Peyer's patch (tissue), 4 donors: ENCODE measurements around the gene PKP1. TPM values are rescaled to one million over a fixed set of nuclear protein-coding genes. Genes with fewer than 3 reads are reported as not detected.

Source experiments
- DNase-seq, 3 donors: peaks; one replicate each; pipeline ENCODE4 v3.0.0-alpha.2; 2017 to 2019
- H3K27ac ChIP-seq, 4 donors: fragments of 200-600 bp; sonication (generic); one replicate each; pipeline ENCODE4 v1.5.1; 2016 to 2019
- H3K27me3 ChIP-seq, 2 donors: fragments of 200-600 bp; sonication (generic); one replicate each; pipeline ENCODE4 v1.5.1; 2019
- H3K36me3 ChIP-seq, 3 donors: fragments of 200-600 bp; sonication (generic); one replicate each; pipeline ENCODE4 v1.5.1; 2016 to 2019
- H3K4me1 ChIP-seq, 4 donors: fragments of 200-600 bp; sonication (generic); one replicate each; pipeline ENCODE4 v1.5.1; 2016 to 2019
- H3K4me3 ChIP-seq, 4 donors: fragments of 200-600 bp; sonication (generic); 1 replicate in 3 of 4; 2 replicates in 1 of 4; pipeline ENCODE4 v1.5.1; 2016 to 2019; ENCODE audit warnings: mild to moderate bottlenecking in 1 of 4
- H3K9me3 ChIP-seq, 4 donors: fragments of 200-600 bp; sonication (generic); one replicate each; pipeline ENCODE4 v1.5.1; 2016 to 2019; ENCODE audit warnings: mild to moderate bottlenecking in 1 of 4
- POLR2A ChIP-seq, 2 donors: fragments of 450-650 bp; IDR thresholded peaks; one replicate each; pipeline ENCODE4 v1.5.1; 2017; ENCODE audit warnings: antibody characterized with exemption in 2 of 2, mild to moderate bottlenecking in 2 of 2, moderate library complexity in 2 of 2
- total RNA-seq, 4 donors: library from RNA; depleted of rRNA; stranded (reverse); fragments of >200 nt; gene quantifications; one replicate each; pipeline ENCODE4 v1.1.0, GENCODE V29; 2016
- TF ChIP-seq, protein P1 (sequence below), 6 experiments: fragments of 450-650 bp in 4 of 6; fragments of 200-600 bp in 2 of 6; sonication (generic) in 1 of 6; IDR thresholded peaks; one replicate each; pipeline ENCODE4 v1.5.1; 2017 to 2019; ENCODE audit warnings: antibody characterized with exemption in 6 of 6, mild to moderate bottlenecking in 3 of 6, moderate library complexity in 1 of 6

The PKP1 gene
- total RNA-seq, 4 donors from 2014 or later: 0.54 to 11.6 (median 1.4) TPM

DNA sequence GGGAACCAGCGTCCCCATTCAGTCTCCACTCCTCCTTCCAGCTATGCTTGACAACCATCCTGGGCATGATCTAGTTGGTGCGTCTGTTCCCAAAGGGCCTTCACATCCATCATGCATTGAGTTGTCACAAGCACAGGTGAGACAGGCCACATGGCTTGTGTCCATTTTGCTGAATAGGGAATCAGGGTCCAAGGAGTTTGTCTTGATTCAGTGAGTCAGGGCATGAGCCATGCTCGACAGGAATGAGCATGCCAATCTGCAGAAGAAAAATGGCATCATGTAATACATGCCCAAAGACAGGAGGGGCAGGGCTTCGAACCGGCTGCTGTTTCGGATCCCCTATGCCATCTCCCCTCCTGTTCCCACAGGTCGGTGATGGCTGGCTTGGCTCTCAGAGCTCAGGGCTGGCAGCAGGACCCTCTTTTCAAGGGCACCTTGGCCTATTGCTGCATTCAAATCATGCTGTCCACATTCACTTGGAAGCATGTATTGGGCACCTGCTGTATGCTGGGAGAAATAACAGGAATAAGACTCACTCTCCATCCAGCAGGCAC lies 44.5 kb downstream of the PKP1 start:
- H3K27me3 ChIP-seq: no peaks in the 10 kb centered on the region
- TF ChIP-seq POLR2A (IDR thresholded peaks at IDR 0.05): no peak
- TF ChIP-seq, protein P1, sequence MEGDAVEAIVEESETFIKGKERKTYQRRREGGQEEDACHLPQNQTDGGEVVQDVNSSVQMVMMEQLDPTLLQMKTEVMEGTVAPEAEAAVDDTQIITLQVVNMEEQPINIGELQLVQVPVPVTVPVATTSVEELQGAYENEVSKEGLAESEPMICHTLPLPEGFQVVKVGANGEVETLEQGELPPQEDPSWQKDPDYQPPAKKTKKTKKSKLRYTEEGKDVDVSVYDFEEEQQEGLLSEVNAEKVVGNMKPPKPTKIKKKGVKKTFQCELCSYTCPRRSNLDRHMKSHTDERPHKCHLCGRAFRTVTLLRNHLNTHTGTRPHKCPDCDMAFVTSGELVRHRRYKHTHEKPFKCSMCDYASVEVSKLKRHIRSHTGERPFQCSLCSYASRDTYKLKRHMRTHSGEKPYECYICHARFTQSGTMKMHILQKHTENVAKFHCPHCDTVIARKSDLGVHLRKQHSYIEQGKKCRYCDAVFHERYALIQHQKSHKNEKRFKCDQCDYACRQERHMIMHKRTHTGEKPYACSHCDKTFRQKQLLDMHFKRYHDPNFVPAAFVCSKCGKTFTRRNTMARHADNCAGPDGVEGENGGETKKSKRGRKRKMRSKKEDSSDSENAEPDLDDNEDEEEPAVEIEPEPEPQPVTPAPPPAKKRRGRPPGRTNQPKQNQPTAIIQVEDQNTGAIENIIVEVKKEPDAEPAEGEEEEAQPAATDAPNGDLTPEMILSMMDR (IDR thresholded peaks at IDR 0.05): no peak

DNA sequence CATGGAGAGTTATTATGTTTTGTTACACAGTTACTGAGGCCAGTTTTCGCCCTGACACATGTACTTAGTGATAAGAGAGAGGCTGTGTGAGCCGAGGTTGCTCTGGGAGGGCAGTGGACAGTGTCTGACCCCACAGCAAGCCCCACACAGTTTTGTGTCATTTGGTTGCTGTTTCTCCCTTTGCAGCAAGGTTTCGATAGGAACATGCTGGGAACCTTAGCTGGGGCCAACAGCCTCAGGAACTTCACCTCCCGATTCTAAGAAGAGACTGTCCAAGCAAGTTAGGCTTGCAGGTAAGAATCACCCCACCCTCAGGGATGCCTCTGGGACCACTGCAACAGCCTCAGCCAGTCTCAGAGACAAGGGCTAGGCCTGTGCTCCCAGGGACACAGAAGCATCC lies 45.3 kb downstream of the PKP1 start:
- DNase-seq: no peak
- Histone ChIP-seq H3K4me1 (no peaks in the 10 kb centered on the region), H3K27me3 (no peaks in the 10 kb centered on the region), H3K9me3 (no peaks in the 10 kb centered on the region), H3K4me3 (no peak overlapping the region), H3K36me3 (no peaks in the 10 kb centered on the region), H3K27ac (no peak overlapping the region)
- TF ChIP-seq, protein P1 (IDR thresholded peaks at IDR 0.05): no peak
- TF ChIP-seq POLR2A (IDR thresholded peaks at IDR 0.05): no peak

More for the DNA sequence above, 44.5 kb downstream of the PKP1 start:
- Histone ChIP-seq H3K36me3 (no peaks in the 10 kb centered on the region), H3K9me3 (no peaks in the 10 kb centered on the region), H3K4me3 (no peak overlapping the region), H3K27ac (no peak overlapping the region), H3K4me1 (no peaks in the 10 kb centered on the region)
- peak in 1 of 3 donors; percentile 33 for DNase-seq

GRCh38 chr1:201329286-201329685 lies 46.0 kb downstream of the PKP1 start:
- H3K4me1 ChIP-seq: no peaks in the 10 kb centered on the region
- H3K36me3 ChIP-seq: no peaks in the 10 kb centered on the region
- no peaks in the 10 kb centered on the region for H3K27me3 ChIP-seq
- no peak overlapping the region for H3K27ac ChIP-seq
- peak in 1 of 3 donors; percentile 32 for DNase-seq
- H3K9me3 ChIP-seq: no peaks in the 10 kb centered on the region
- TF ChIP-seq POLR2A (IDR thresholded peaks at IDR 0.05): no peak
- TF ChIP-seq, protein P1 (IDR thresholded peaks at IDR 0.05): no peak
- no peak overlapping the region for H3K4me3 ChIP-seq

DNA sequence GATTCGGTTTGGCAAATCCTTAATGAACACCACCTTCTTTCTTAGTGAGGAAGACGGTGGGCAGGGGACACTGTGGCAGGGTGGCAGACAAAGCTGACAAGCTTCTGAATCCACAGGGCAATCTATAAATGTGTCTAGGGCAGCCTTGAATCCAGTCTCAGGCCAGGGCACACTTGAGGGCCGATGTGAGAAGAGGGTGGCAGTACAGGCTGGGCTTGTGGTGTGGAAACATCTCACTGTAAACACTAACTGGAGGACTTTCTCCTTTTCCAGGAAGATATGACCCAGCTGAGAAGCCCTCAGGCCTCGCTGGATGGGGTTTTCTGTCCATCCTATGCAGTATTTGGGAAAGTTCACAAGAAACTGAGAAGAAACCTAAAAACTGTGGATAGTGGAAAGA lies 46.5 kb downstream of the PKP1 start:
- H3K27me3 ChIP-seq: no peaks in the 10 kb centered on the region
- H3K36me3 ChIP-seq: no peaks in the 10 kb centered on the region
- no peak for TF ChIP-seq POLR2A (IDR thresholded peaks at IDR 0.05)
- TF ChIP-seq, protein P1 (IDR thresholded peaks at IDR 0.05): no peak
- DNase-seq: peak in 1 of 3 donors; percentile 14
- H3K4me1 ChIP-seq: no peaks in the 10 kb centered on the region
- no peak overlapping the region for H3K27ac ChIP-seq
- no peak overlapping the region for H3K4me3 ChIP-seq
- H3K9me3 ChIP-seq: no peaks in the 10 kb centered on the region

DNA sequence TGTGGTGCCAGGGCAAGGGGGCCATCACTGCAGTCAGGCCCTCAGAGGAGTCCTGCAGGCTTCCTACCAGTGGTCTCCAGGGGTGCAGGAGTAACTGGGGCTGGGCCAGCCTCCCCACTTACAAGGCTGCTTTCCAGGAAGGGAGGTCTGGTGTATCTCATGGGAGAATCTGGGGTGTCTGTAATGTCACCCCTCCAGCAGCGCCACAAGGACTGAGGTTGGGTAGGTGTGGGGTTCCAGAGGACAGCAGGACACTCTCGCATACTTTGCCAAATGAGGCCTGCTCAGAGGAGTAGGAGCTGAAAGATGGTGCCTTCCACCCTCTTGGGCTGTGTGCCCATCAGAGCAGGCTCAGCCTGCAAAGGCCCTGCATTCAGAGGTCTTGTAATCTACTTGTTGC lies 47.2 kb downstream of the PKP1 start:
- Histone ChIP-seq H3K4me1 (no peaks in the 10 kb centered on the region), H3K27me3 (no peaks in the 10 kb centered on the region), H3K36me3 (no peaks in the 10 kb centered on the region), H3K4me3 (no peak overlapping the region), H3K27ac (no peak overlapping the region), H3K9me3 (no peaks in the 10 kb centered on the region)
- TF ChIP-seq POLR2A (IDR thresholded peaks at IDR 0.05): no peak
- TF ChIP-seq, protein P1 (IDR thresholded peaks at IDR 0.05): no peak
- DNase-seq: peak in 1 of 3 donors; percentile 31

- Histone ChIP-seq H3K36me3 (no peaks in the 10 kb centered on the region), H3K27ac (no peak overlapping the region), H3K4me1 (no peaks in the 10 kb centered on the region), H3K27me3 (no peaks in the 10 kb centered on the region), H3K9me3 (no peaks in the 10 kb centered on the region), H3K4me3 (no peak overlapping the region)
- TF ChIP-seq, protein P1 (IDR thresholded peaks at IDR 0.05): no peak
- no peak for TF ChIP-seq POLR2A (IDR thresholded peaks at IDR 0.05)
- DNase-seq: peak in 1 of 3 donors; percentile 18
Observed at GRCh38 chr1:201331166-201331565, 47.9 kb downstream of the PKP1 start.
